ENCODE results near the gene ZC3H8. TPM values are rescaled to one million over a fixed set of nuclear protein-coding genes. Genes with fewer than 3 reads are reported as not detected.

ZC3H8 gene
- total RNA-seq = 10 to 100 TPM; 16.1 to 29.9 (median 22.1) TPM
- 23.5 TPM for total RNA-seq (2013)
- total RNA-seq = 16.9 to 79.3 (median 44.5) reads per million in 29 experiments

DNA sequence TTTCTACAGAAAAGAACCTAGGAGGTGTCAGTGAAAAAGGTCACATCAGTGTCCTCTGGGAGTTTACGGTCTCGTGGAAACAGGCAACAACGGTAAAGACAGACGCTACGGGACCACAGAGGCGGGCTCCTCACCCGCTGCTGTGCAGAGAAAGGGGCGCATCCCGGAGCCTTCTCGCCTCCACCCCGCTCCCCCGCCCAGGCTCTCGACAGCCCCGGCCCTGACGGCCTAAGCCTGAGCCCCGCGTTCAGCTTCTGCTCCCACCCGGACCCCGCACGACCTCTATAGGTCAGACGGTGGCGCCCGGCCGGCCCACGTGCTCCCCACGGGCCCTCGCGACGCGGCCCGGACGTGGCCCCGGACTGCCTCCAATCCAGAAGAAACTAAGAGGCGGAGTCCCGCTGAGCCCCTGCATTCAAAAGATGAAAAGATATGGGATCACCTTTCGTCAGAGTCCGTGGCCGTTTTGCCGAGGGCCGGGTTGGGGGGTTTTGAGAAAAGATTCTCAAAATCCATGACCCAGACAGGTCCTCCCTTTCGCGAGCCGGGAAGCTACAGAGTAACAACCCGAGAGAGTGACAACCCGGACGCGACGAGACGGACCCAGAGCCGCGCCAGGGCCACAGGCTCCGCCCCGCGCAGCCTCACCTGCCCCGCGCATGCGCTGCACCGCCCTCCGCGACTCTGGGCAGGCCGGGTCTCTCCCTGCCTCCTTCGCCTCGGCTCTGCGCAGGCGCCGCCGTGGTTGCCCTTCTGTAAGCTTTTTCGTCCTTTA is at the start of gene ZC3H8:
TSS of gene ZC3H8 (minus strand) at position 577 of the 775 bp plus-strand sequence. CDS start at position 516, 61 bp downstream.
- ATAC-seq (replicated peaks in 1 of 4) (peak; percentile 93 to 96 (median 96)), DNase-seq (peak; percentile 86 to 97 (median 93))
- H3K36me3 Mint-ChIP-seq = no peaks in the 10 kb centered on the region
- peaks cover 21 to 25% of the 10 kb centered on the region in 2 experiments for H3K4me1 ChIP-seq (ENCODE audit: control insufficient read depth in 1 of 2, extremely low read depth in 1 of 2, insufficient read depth in 2 of 2, low read length in 2 of 2)
- H3K27me3 Mint-ChIP-seq = no peaks in the 10 kb centered on the region
- peaks cover 4 to 27% (median 6%) of the 10 kb centered on the region in 3 donors for H3K4me1 Mint-ChIP-seq
- ChIA-PET POLR2A (interaction anchor here in 1 of 2 donors (0.6 to 1.1 kb wide), 4 partner anchors 10 to 200 kb away, joined by 3 read pairs; no protein-coding TSS in a partner anchor), CTCF (interaction anchor here in 1 of 2 donors (0.7 to 1.0 kb wide), 4 partner anchors 18 to 179 kb away, joined by 3 to 4 read pairs (median 4); partner anchors contain the start of gene RGPD8)
- H3K4me3 Mint-ChIP-seq = peak within 1 kb of the TSS in 2 of 3 donors; percentile 87
- peak within 1 kb of the TSS; percentile 89 for H3K27ac ChIP-seq (ENCODE audit: low read length)
- no peaks in the 10 kb centered on the region for H3K27me3 ChIP-seq (replicated peaks in 1 of 2; ENCODE audit: control insufficient read depth in 2 of 2, extremely low read depth in 1 of 2, insufficient read depth in 2 of 2, low read length in 1 of 2)
- peak within 1 kb of the TSS; percentile 88 to 92 for H3K27ac Mint-ChIP-seq
- WGBS (ENCODE audit: insufficient coverage) = 0% methylated on average over 53 of the region's 68 CpGs
- no peaks in the 10 kb centered on the region for H3K9me3 Mint-ChIP-seq
- peaks cover 0 to 4% of the 10 kb centered on the region in 2 donors for H3K36me3 ChIP-seq (ENCODE audit: control insufficient read depth in 2 of 2, extremely low read depth in 1 of 2, insufficient read depth in 1 of 2, low read length in 1 of 2)
- H3K4me3 ChIP-seq (ENCODE audit: control insufficient read depth in 1 of 2, extremely low read depth in 1 of 2, low read length in 1 of 2) = peak within 1 kb of the TSS; percentile 73 to 80
- H3K9me3 ChIP-seq = no peaks in the 10 kb centered on the region

DNA sequence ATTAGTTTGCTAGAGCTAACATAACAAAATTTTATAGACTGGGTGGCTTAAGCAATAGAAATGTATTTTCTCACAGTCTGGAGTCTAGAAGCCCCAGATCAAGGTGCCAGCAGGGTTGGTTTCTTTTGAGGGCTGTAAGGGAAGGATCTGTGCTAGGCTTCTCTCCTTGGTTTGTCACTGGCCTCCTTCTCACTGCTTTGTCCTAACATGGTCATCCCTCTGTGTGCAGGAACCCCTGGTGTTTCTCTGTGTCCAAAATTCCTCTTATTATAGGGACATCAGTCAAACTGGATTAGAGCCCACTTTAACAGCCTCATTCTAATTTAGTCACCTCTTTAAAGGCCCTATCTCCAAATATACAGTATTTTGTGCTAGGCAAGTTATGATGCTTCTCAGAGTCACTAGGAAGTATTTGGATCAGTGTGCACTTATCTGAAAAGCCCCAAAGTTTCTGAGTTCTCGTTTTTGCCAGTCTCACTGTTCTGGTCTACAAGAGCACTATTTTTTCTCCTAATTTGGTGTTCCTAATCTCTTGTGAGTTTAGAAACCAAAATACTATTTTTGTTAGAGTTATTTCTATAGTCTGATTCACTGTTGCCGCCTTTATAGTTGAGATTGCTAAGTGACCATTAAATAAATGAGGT is 49.6 kb upstream of the ZC3H8 start:
- no peaks in the 10 kb centered on the region for H3K9me3 ChIP-seq
- no peak overlapping the region for H3K27ac ChIP-seq (ENCODE audit: low read length)
- ATAC-seq (replicated peaks in 1 of 4) (no peak), DNase-seq (no peak)
- H3K27ac Mint-ChIP-seq = peak overlapping the region; percentile 18 to 49
- no peaks in the 10 kb centered on the region for H3K9me3 Mint-ChIP-seq
- no peak overlapping the region for H3K4me3 Mint-ChIP-seq
- H3K4me1 ChIP-seq (ENCODE audit: control insufficient read depth in 1 of 2, extremely low read depth in 1 of 2, insufficient read depth in 2 of 2, low read length in 2 of 2) = no peaks in the 10 kb centered on the region
- H3K4me1 Mint-ChIP-seq = peaks cover 0 to 2% (median 0%) of the 10 kb centered on the region in 3 donors
- peaks cover 62% of the 10 kb centered on the region for H3K36me3 Mint-ChIP-seq
- ChIA-PET CTCF (no interaction called here), POLR2A (no interaction called here)
- H3K36me3 ChIP-seq (ENCODE audit: control insufficient read depth in 2 of 2, extremely low read depth in 1 of 2, insufficient read depth in 1 of 2, low read length in 1 of 2) = peaks cover 0 to 30% of the 10 kb centered on the region in 2 donors
- no peaks in the 10 kb centered on the region for H3K27me3 ChIP-seq (replicated peaks in 1 of 2; ENCODE audit: control insufficient read depth in 2 of 2, extremely low read depth in 1 of 2, insufficient read depth in 2 of 2, low read length in 1 of 2)
- H3K27me3 Mint-ChIP-seq = no peaks in the 10 kb centered on the region
- WGBS (ENCODE audit: insufficient coverage) = no CpG with 5 or more reads among the region's 2 CpGs
- H3K4me3 ChIP-seq (ENCODE audit: control insufficient read depth in 1 of 2, extremely low read depth in 1 of 2, low read length in 1 of 2) = no peak overlapping the region

DNA sequence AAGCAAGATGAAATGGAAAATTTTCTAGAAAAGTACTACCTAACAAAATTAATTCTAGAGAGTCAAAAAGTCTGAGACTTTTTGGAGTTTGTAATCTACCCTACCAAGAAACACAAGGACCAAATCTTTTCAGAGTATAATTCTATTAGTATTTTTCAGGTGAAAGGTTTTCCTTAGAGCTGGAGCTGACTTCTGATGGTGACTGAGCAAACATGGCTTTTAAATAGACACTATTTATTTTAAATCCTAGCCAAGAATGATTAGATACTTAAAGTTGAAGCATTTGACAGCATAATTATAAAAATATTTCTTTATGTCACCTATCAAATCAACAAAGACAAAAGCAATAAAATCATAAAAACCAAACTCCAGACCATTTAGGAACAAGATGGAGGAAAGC is 47.1 kb upstream of the ZC3H8 start:
- Mint-ChIP-seq H3K36me3 (peaks cover 54% of the 10 kb centered on the region), H3K4me1 (peaks cover 0 to 5% (median 1%) of the 10 kb centered on the region in 3 donors), H3K27me3 (no peaks in the 10 kb centered on the region), H3K27ac (no peak overlapping the region), H3K4me3 (no peak overlapping the region), H3K9me3 (no peaks in the 10 kb centered on the region)
- ChIA-PET CTCF (interaction anchor here in 1 of 2 donors (1.3 to 1.4 kb wide), 2 partner anchors 41 to 180 kb away, joined by 3 to 5 read pairs; no protein-coding TSS in a partner anchor), POLR2A (interaction anchor here in 1 of 2 donors (0.7 kb wide), 1 partner anchor 1531 kb away, joined by 3 read pairs; no protein-coding TSS in a partner anchor)
- Histone ChIP-seq H3K27me3 (replicated peaks in 1 of 2; ENCODE audit: control insufficient read depth in 2 of 2, extremely low read depth in 1 of 2, insufficient read depth in 2 of 2, low read length in 1 of 2) (no peaks in the 10 kb centered on the region), H3K9me3 (no peaks in the 10 kb centered on the region), H3K36me3 (ENCODE audit: control insufficient read depth in 2 of 2, extremely low read depth in 1 of 2, insufficient read depth in 1 of 2, low read length in 1 of 2) (peaks cover 0 to 30% of the 10 kb centered on the region in 2 donors), H3K4me1 (ENCODE audit: control insufficient read depth in 1 of 2, extremely low read depth in 1 of 2, insufficient read depth in 2 of 2, low read length in 2 of 2) (no peaks in the 10 kb centered on the region), H3K27ac (ENCODE audit: low read length) (no peak overlapping the region), H3K4me3 (ENCODE audit: control insufficient read depth in 1 of 2, extremely low read depth in 1 of 2, low read length in 1 of 2) (no peak overlapping the region)
- ATAC-seq (replicated peaks in 1 of 4) (no peak), DNase-seq (no peak)

GRCh38 chr2:112301171-112301584 is 46.3 kb upstream of the ZC3H8 start:
- no peak overlapping the region for H3K4me3 ChIP-seq (ENCODE audit: control insufficient read depth in 1 of 2, extremely low read depth in 1 of 2, low read length in 1 of 2)
- Mint-ChIP-seq H3K4me1 (peaks cover 5 to 10% (median 8%) of the 10 kb centered on the region in 3 donors), H3K4me3 (no peak overlapping the region), H3K9me3 (no peaks in the 10 kb centered on the region), H3K27ac (no peak overlapping the region), H3K36me3 (peaks cover 47% of the 10 kb centered on the region), H3K27me3 (no peaks in the 10 kb centered on the region)
- H3K36me3 ChIP-seq (ENCODE audit: control insufficient read depth in 2 of 2, extremely low read depth in 1 of 2, insufficient read depth in 1 of 2, low read length in 1 of 2) = peaks cover 0 to 24% of the 10 kb centered on the region in 2 donors
- ChIA-PET CTCF (interaction anchor here in 1 of 2 donors (1.3 kb wide), 1 partner anchor 179 kb away, joined by 5 read pairs; no protein-coding TSS in a partner anchor), POLR2A (interaction anchor here in 1 of 2 donors (0.6 to 0.7 kb wide), 2 partner anchors 683 to 1530 kb away, joined by 3 read pairs; no protein-coding TSS in a partner anchor)
- no peaks in the 10 kb centered on the region for H3K27me3 ChIP-seq (replicated peaks in 1 of 2; ENCODE audit: control insufficient read depth in 2 of 2, extremely low read depth in 1 of 2, insufficient read depth in 2 of 2, low read length in 1 of 2)
- H3K4me1 ChIP-seq (ENCODE audit: control insufficient read depth in 1 of 2, extremely low read depth in 1 of 2, insufficient read depth in 2 of 2, low read length in 2 of 2) = no peaks in the 10 kb centered on the region
- DNase-seq (no peak), ATAC-seq (replicated peaks in 1 of 4) (no peak)
- H3K27ac ChIP-seq (ENCODE audit: low read length) = no peak overlapping the region
- H3K9me3 ChIP-seq = no peaks in the 10 kb centered on the region

DNA sequence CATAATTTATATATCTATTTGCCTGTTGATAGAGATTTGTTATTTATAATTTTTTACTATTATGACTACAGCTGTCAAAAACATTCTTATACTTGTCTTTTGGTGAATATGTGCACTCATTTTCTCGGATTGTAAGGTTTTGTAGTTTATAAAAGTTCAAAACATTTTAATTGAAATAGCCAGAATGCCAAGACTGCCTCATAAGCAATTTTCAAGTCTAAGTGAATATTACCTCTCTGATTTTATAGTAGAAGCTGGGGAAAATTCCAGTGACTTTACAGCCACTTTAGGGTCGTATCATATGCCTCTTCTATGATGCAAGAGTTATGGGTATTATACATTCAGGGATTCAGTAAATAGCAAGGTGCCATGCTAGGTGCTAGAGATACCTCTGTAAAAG is 41.6 kb upstream of the ZC3H8 start:
- H3K27me3 Mint-ChIP-seq = no peaks in the 10 kb centered on the region
- H3K4me1 Mint-ChIP-seq = peaks cover 20 to 25% (median 22%) of the 10 kb centered on the region in 3 donors
- no peak for DNase-seq
- H3K9me3 Mint-ChIP-seq = no peaks in the 10 kb centered on the region
- Histone ChIP-seq H3K4me1 (ENCODE audit: control insufficient read depth in 1 of 2, extremely low read depth in 1 of 2, insufficient read depth in 2 of 2, low read length in 2 of 2) (no peaks in the 10 kb centered on the region), H3K36me3 (ENCODE audit: control insufficient read depth in 2 of 2, extremely low read depth in 1 of 2, insufficient read depth in 1 of 2, low read length in 1 of 2) (peaks cover 0 to 4% of the 10 kb centered on the region in 2 donors), H3K4me3 (ENCODE audit: control insufficient read depth in 1 of 2, extremely low read depth in 1 of 2, low read length in 1 of 2) (no peak overlapping the region), H3K9me3 (no peaks in the 10 kb centered on the region), H3K27ac (ENCODE audit: low read length) (no peak overlapping the region), H3K27me3 (replicated peaks in 1 of 2; ENCODE audit: control insufficient read depth in 2 of 2, extremely low read depth in 1 of 2, insufficient read depth in 2 of 2, low read length in 1 of 2) (no peaks in the 10 kb centered on the region)
- peaks cover 14% of the 10 kb centered on the region for H3K36me3 Mint-ChIP-seq
- no peak overlapping the region for H3K27ac Mint-ChIP-seq
- ChIA-PET POLR2A (interaction anchor here in 1 of 2 donors (0.6 kb wide), 2 partner anchors 46 to 221 kb away, joined by 5 to 17 read pairs; no protein-coding TSS in a partner anchor), CTCF (no interaction called here)
- H3K4me3 Mint-ChIP-seq = no peak overlapping the region
- no CpG with 5 or more reads among the region's 2 CpGs for WGBS (ENCODE audit: insufficient coverage)
- ATAC-seq (replicated peaks in 1 of 4) = no peak

- Mint-ChIP-seq H3K4me3 (no peak overlapping the region), H3K36me3 (peaks cover 6% of the 10 kb centered on the region), H3K9me3 (no peaks in the 10 kb centered on the region), H3K4me1 (peaks cover 20 to 25% (median 23%) of the 10 kb centered on the region in 3 donors), H3K27me3 (no peaks in the 10 kb centered on the region), H3K27ac (no peak overlapping the region)
- no peaks in the 10 kb centered on the region for H3K27me3 ChIP-seq (replicated peaks in 1 of 2; ENCODE audit: control insufficient read depth in 2 of 2, extremely low read depth in 1 of 2, insufficient read depth in 2 of 2, low read length in 1 of 2)
- CTCF ChIA-PET = interaction anchor here in 1 of 2 donors (0.6 to 0.9 kb wide), 2 partner anchors 46 to 248 kb away, joined by 3 to 4 read pairs; no protein-coding TSS in a partner anchor
- no peaks in the 10 kb centered on the region for H3K9me3 ChIP-seq
- H3K4me3 ChIP-seq (ENCODE audit: control insufficient read depth in 1 of 2, extremely low read depth in 1 of 2, low read length in 1 of 2) = no peak overlapping the region
- no peak for DNase-seq
- no peak for ATAC-seq (replicated peaks in 1 of 4)
- no peaks in the 10 kb centered on the region for H3K4me1 ChIP-seq (ENCODE audit: control insufficient read depth in 1 of 2, extremely low read depth in 1 of 2, insufficient read depth in 2 of 2, low read length in 2 of 2)
- H3K27ac ChIP-seq (ENCODE audit: low read length) = no peak overlapping the region
- H3K36me3 ChIP-seq (ENCODE audit: control insufficient read depth in 2 of 2, extremely low read depth in 1 of 2, insufficient read depth in 1 of 2, low read length in 1 of 2) = peaks cover 0 to 2% of the 10 kb centered on the region in 2 donors
- POLR2A ChIA-PET = interaction anchor here in 1 of 2 donors (0.6 kb wide), 2 partner anchors 45 to 61 kb away, joined by 3 to 5 read pairs; no protein-coding TSS in a partner anchor
- no CpG with 5 or more reads among the region's 5 CpGs for whole genome bisulfite sequencing (ENCODE audit: insufficient coverage)
Measured at GRCh38 chr2:112295407-112296078, 40.7 kb upstream of the ZC3H8 start.

All from T-cell (primary cell).